GM18517 (cell line): ENCODE results near the gene ANGPTL1.
"Not testable (repeated sequence)": the region's sequence is repeated elsewhere in the genome, so short reads cannot be mapped to it uniquely, and the experiment has no call there.

ENCODE experiments used
- ATAC-seq: cut with Tn5 transposase; IDR thresholded peaks from one replicate; pipeline ENCODE4 v1.9.1; 2021; ENCODE audit warnings: mild to moderate bottlenecking, moderate library complexity; ENCODE audit not compliant: unreplicated experiment

Gene ANGPTL1

DNA sequence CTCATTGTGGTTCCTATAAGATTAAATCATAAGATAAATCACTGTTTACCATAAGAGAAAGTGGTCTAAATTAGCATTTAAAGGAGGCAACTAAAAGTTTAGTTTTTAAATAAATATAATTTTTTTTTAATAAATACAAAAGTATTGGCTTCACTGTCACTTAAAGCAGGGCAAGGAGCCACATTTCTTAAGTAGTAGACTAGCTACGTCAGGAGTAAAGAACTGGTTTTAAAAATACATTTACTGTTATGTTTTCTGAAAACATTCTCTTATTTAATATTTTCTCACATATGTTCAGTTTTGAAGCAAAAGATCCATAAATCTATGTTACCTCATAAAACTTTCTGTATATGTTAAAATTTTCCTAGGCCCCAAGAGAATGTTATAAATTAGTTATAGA lies 2.2 kb downstream of the ANGPTL1 start:
- ATAC-seq, result no peak

DNA sequence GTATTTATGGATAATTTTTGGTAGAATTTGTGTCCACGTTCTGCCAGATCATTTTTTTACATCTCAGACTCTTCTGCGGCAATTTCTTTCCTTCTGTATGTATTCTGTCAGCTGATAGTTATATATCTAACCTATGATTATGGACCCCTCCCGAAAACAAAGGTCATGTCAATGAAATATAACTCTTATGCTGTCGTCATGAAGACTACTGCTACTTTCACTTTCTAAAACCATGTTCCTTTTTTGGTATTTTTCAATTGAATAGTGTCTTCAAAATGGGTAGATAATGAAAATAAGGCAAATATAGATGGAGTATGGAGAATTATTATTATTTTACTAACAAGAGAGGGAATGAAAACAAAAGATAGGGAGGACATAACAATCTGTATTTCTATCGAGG lies 3.2 kb downstream of the ANGPTL1 start:
- ATAC-seq, result no peak

DNA sequence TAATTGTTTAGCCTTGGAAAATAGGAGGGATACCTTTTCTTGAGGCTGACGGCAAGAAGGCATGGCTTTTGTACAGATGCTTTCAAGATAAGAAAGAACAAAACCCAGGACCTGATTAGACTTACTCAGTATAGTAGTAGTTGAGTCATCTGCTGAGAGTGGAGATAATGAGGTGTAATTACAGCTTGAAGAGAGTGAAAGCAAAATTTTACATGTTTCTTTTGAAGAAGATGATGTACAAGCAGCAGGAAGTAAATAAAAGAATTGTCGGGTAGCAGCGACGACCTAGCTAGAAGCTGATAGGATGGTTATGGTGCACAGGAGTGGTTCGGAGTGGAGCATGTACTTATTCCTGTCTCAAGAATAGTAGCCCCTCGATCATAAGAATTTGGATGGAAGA lies 6.6 kb downstream of the ANGPTL1 start:
- ATAC-seq, result no peak

DNA sequence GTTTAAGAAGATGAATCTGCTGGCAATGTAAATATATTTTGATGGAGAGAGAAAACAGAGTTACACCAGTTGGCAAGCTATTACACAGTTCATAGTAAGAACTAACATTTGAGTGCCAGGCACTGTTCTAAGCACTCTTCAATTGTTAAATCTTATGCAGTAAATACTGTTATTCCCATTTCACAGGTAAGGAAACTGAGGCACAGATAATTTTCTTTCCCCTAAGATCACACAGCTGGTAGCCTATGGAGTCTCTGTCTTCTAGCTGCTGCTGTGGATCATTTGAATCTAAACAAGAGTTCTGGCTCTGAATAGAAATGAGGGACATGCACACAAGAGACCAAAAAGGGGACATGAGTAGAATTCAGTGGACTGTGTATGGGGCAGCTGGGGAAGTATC lies 8.0 kb downstream of the ANGPTL1 start:
- no peak for ATAC-seq

DNA sequence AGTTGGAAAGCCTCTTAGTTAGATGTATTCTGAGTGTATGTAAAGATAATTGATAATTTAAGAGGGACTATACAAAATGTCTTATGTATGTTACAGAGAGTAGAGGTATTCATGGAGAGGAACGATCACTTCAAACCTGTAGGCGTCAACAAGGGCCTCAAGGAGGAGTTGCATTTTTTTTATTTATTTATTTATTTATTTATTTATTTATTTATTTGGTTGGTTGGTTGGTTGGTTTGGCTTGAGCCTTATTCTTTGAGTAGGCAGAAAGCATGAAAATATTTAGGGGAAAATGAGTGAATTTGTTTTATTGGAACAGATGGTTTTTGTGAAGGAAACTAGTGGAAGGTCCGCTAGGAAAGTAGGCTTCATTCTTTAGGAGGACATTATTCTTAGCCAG lies 8.5 kb downstream of the ANGPTL1 start:
- no peak for ATAC-seq

DNA sequence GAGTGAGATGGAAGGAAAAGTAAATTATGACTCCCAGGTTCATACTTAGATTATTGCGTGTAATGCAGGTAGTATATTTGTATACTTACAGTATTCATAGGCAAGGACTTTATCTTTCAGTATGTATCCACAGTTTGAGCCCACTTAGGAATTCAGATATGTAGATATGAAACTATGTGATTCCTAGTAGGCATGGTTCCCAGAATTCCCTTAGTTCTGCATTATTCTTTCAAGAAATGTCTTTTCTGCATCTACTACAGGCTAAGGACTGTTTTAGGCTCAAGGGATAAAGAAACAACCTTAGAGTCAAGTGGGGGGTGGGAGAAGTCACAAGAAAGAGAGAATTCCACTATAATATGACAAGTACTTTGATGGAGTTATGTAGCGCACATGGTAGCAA lies 13.8 kb downstream of the ANGPTL1 start:
- no peak for ATAC-seq

DNA sequence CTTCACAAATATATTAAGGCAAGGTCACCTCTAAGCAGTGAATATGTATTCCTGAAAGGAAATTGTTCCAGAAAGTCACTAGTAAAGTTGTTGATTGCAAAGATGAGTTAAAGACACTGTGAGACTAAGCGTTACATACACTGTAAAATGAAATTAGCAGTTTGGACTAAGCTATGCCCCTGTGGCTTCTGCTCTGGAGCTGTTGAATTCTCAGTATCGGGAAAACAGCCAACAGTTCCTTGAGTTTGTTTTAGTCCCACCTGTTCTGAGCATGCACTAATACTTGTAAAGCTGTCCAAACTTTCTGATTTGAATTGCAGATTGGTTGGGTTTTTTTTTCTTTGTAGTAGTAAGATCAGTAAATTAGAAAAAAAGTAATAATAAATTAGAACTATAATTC lies 21.0 kb downstream of the ANGPTL1 start:
- ATAC-seq, result no peak

DNA sequence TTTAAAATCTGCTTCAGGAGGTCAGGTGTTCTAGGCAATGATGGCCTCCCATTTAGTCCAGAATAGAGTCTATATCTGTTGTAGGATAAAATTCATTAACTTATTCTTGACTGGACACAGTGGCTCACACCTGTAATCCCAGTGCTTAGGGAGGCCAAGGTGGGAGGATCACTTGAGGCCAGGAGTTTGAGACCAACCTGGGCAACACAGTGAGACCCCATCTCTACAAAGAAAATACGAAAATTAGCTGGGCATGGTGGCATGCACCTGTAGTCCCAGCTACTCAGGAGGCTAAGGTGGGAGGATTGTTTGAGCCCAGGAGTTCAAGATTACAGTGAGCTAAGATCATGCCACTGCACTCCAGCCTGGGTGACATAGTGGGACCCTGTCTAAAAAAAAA lies 23.0 kb downstream of the ANGPTL1 start:
- ATAC-seq, result not testable (repeated sequence)

DNA sequence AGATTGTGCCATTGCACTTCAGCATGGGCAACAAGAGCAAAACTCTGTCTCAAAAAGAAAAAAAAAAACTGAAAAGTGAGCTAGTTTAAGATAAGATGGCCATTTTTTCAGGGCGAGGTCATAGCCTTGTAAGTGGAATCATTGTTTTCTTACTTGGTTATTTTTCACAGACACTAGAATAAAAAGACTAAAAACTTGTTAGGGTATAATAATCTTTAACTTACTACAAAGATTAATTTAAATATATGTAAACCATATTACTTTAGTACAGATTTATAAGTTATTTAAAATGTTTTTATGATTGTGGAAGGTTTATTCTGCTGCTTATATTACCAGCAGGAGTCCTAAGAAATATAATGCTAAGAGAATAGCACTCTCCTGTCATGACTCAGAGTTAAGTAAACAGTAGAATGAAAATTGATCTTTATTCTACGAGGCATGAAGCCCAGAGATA lies 23.5 kb downstream of the ANGPTL1 start:
- ATAC-seq, result no peak

DNA sequence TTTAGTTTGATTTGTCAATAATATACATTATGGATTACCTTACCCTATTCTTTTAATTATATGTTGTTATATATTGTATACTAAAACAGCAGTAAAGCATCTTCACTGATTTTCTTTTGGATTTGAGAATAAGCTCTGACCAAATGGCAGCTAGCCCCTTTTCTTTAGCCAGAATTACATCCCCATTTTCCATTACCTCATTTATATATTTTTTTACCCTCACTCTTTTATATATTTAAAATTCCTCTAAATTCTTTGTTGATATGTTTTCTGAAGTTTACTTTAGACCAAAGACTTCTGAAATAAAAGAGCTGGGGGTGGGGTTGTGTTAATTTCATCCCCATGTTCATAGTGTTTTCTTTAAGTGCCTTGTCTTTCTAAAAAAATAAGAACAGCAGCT lies 24.6 kb downstream of the ANGPTL1 start:
- ATAC-seq, result no peak

DNA sequence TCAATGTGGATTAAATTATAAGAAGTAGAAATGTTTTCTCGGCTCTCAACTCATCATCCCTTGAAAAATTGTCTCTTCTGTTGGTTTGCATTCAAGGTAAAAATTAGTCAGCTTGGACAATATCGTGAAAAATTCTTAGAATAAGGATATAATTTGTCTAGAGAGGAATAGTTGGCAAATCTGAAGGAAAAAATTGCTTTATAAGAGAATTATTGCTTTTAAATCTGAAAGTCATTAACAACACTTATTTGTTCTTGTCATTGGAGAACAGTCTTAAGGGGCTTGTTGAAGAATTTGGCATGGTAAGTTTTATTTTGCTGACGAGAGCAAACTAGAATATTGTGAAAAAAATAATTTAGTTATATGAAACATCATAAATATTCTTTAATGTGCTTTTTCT lies 26.4 kb downstream of the ANGPTL1 start:
- ATAC-seq, result no peak

DNA sequence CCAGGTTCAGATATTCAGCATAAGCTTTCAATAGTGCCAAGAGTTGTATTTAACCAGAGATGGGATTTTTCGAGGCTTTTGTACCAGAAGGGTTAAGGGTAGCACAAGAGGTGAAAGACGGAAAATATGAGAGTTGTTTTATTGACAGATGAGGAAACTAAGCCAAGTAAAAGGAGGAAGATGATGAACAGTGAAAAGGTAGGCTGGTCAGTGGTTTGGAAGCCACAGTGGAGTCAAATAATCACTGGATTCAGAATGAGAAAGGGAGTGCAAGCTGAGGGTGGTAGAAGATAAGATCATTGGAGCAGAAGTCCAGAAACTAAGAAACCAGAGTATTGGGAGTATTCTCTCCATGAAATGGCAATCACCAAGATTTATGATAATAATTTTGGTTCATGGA lies 45.7 kb downstream of the ANGPTL1 start:
- ATAC-seq, result no peak

DNA sequence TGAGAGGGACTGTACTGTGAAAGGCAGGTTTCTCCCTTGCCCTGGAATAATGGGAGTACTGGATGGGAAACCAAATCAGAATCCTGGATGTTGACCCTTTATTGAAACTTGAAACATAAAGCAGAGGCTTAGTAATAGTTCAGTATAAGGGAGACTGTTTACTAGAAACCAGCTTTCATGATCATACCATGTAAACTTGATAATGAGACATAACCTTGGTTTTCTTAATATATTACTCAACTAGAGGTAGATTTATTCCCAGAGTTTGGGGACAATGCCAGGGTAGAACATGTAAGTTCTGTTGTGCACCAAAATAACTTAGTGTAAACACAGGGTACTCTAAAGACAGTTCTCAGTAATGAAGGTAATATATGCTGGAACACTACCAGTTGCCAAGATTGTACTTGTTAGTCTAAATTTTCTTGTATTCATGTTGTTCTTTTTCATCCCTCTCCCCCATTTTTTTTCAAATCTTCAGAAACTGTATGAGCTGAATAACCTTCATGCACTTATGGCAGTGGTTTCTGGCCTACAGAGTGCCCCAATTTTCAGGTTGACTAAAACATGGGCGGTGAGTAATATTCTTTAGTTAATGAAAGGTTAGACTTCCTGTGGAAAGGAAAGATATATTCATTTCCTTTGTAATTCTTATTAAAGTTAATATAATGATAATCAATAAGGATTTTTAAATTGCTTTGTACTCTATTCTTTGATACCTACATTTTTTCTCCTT lies 49.6 kb downstream of the ANGPTL1 start:
- ATAC-seq, result no peak

DNA sequence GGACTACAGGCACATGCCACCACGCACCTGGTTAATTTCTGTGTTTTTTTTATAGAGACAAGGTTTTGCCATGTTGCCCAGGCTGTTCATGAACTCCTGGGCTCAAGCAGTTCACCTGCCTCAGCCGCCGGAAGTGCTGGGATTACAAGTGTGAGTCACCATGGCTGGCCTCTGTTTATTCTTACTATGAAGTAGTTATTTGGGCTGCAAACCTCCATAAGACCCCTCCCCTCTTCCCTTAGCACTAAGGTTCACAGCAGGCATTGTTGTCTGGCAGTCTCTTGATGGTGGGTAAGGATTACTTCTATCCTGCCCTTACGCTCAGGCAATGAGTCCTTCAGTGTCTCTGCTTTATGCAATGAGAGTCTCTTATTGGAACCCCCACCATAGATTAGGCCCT lies 51.8 kb downstream of the ANGPTL1 start:
- no peak for ATAC-seq

DNA sequence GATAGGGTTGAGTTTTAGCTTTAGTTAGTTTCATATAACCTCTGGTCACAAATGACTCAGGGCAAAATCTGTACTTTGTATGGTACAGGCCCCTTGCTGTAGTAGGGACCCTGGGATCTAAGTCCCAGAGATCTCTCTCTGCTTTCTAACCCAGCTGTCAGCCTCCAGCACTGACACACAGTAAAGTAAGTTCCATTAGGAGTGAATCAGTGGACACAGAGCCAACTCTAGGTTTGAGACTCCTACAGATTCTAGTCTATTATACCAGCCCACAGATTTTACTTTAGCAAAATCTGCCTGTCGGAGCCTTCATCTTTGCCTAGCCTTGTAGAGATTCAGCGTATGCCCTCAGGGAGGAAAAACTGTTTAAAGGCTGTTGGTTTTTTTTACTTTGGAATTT lies 52.5 kb downstream of the ANGPTL1 start:
- ATAC-seq, result no peak

DNA sequence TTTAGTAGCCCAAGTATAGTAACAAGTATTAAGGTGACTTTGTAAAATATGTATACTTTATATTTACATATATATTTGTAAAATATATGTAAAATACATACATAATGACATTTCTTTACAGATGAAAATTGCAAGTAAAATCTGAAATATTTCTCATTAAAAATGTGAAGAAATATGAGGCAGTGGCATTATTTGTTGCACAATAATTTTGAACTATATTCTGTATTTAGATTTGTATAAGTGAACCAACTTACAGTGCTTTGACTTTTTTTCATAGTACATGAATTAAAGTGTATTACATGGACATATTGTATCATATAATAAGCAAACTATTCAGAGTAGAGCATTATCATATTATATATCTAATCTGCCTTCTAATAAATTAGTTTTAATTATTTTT lies 60.3 kb downstream of the ANGPTL1 start:
- no peak for ATAC-seq

DNA sequence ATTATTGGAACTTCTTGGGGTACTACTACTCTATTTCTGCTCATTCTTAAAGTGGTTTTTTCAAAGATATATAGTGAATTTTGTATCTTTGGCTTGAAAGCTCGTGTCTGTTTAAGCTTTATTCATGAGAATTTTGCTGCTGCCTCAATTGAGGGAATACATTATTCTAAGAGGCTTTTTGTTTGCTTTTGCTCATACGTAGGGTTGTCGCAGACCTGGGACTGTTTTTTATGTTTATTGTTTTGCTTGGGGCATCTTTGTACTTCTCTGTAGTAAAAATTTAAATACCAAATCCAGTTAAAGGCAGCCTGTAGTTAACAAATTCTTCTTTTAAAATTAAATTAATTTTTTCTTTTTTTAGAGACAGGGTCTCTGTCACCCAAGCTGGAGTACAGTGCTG lies 62.3 kb downstream of the ANGPTL1 start:
- ATAC-seq, result no peak

DNA sequence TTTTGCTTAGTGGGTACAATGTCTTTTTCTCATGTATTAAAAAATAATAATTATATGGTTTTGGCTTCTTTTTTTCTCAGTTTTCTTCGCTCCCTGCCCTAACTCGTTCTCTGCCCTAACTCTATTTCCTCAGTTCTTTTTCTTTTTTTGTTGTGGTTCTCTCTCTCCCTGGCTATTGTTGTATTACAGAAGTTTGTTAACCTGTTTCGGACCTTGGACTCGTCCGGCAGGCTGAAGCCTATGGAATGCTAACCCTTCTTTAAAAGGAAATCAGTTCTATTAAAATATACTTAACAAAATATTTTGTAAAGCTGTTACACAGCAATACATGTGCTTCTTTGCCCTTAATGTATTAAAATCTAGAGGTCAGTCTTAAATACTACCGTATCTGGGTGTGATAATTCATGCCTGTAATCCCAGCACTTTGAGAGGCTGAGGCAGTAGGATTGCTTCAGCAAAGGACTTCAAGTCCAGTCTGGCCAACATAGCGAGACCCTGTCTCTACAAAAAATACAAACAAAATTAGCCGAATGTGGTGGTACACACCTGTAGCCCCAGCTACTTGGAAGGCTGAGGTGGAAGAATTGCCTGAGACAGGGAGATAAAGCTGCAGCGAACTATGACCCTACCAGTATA lies 64.1 kb downstream of the ANGPTL1 start:
- ATAC-seq, result no peak

DNA sequence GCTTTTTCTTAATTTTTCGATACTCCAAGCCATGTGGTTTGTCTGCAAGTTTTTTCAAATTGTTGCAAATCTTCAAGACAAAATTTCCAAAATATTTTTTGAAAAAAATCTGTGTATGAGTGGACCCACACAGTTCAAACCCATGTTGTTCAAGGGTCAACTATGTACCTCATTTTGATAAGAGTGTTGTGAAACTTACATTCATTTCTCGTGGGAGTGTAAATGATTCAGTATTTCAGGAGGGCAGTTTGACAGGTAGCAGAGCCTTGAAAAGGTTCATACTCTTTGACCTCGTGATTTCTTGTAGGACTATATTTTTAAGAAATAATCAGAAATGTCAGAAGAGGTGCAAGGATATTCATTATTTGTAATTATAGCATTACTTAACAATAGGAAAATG lies 68.0 kb downstream of the ANGPTL1 start:
- no peak for ATAC-seq
